Ishikawa (cell line): Measurements from ENCODE around the gene SHMT2.

Experiments
- CEBPB ChIP-seq: IDR thresholded peaks from 2 replicates; pipeline ENCODE4 v1.6.1; 2012
- EGR1 ChIP-seq: IDR thresholded peaks from 2 replicates; pipeline ENCODE4 v1.6.1; 2012
- EP300 ChIP-seq: IDR thresholded peaks from 2 replicates; pipeline ENCODE4 v1.6.1; 2012; ENCODE audit warnings: borderline replicate concordance
- FOXM1 ChIP-seq: IDR thresholded peaks from 2 replicates; pipeline ENCODE4 v1.6.1; 2012; ENCODE audit warnings: low read depth, borderline replicate concordance
- NFIC ChIP-seq: IDR thresholded peaks from 2 replicates; pipeline ENCODE4 v1.6.1; 2012
- RAD21 ChIP-seq: IDR thresholded peaks from 2 replicates; pipeline ENCODE4 v1.6.1; 2012; ENCODE audit warnings: low read depth
- TAF1 ChIP-seq: IDR thresholded peaks from 2 replicates; pipeline ENCODE4 v1.6.1; 2012; ENCODE audit warnings: low read depth, mild to moderate bottlenecking
- YY1 ChIP-seq: IDR thresholded peaks from 2 replicates; pipeline ENCODE4 v1.6.1; 2012; ENCODE audit warnings: low read depth
- ZBTB7A ChIP-seq: IDR thresholded peaks from 2 replicates; pipeline ENCODE4 v1.6.1; 2012; ENCODE audit warnings: low read depth
- TF ChIP-seq, protein P1 (sequence below): IDR thresholded peaks from 2 replicates; pipeline ENCODE4 v1.6.1; 2012; ENCODE audit warnings: low read depth, mild to moderate bottlenecking
- TF ChIP-seq, protein P2 (sequence below): IDR thresholded peaks from 2 replicates; pipeline ENCODE4 v1.6.1; 2012

DNA sequence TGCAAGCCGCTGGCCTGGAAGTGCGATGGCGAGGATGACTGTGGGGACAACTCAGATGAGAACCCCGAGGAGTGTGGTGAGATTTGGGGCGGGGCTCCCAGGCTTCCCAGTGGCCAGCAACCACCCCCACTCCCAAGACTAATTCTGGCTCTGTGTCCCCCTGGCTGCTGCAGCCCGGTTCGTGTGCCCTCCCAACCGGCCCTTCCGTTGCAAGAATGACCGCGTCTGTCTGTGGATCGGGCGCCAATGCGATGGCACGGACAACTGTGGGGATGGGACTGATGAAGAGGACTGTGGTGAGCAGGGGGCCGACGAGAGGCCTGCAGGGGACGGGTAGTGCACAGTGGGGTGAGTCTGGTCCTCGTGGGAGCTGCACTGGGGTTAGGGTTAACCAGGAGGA lies 25.1 kb upstream of the SHMT2 start:
- TF ChIP-seq RAD21 (no peak), FOXM1 (no peak), TAF1 (no peak), EGR1 (no peak), NFIC (no peak), YY1 (no peak), EP300 (no peak), ZBTB7A (no peak), CEBPB (no peak)
- TF ChIP-seq, protein P1, sequence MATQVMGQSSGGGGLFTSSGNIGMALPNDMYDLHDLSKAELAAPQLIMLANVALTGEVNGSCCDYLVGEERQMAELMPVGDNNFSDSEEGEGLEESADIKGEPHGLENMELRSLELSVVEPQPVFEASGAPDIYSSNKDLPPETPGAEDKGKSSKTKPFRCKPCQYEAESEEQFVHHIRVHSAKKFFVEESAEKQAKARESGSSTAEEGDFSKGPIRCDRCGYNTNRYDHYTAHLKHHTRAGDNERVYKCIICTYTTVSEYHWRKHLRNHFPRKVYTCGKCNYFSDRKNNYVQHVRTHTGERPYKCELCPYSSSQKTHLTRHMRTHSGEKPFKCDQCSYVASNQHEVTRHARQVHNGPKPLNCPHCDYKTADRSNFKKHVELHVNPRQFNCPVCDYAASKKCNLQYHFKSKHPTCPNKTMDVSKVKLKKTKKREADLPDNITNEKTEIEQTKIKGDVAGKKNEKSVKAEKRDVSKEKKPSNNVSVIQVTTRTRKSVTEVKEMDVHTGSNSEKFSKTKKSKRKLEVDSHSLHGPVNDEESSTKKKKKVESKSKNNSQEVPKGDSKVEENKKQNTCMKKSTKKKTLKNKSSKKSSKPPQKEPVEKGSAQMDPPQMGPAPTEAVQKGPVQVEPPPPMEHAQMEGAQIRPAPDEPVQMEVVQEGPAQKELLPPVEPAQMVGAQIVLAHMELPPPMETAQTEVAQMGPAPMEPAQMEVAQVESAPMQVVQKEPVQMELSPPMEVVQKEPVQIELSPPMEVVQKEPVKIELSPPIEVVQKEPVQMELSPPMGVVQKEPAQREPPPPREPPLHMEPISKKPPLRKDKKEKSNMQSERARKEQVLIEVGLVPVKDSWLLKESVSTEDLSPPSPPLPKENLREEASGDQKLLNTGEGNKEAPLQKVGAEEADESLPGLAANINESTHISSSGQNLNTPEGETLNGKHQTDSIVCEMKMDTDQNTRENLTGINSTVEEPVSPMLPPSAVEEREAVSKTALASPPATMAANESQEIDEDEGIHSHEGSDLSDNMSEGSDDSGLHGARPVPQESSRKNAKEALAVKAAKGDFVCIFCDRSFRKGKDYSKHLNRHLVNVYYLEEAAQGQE: no peak
- TF ChIP-seq, protein P2, sequence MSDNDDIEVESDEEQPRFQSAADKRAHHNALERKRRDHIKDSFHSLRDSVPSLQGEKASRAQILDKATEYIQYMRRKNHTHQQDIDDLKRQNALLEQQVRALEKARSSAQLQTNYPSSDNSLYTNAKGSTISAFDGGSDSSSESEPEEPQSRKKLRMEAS: no peak
